Muscle layer of duodenum (tissue), 2 donors: ENCODE results near the gene WDR89.
"Not testable (repeated sequence)": the region's sequence is repeated elsewhere in the genome, so short reads cannot be mapped to it uniquely, and the experiment has no call there.

Experiments
- H3K27ac ChIP-seq: one replicate; pipeline ENCODE4 v1.7.0; 2013; ENCODE audit warnings: mild to moderate bottlenecking, low read length
- H3K27me3 ChIP-seq: one replicate; pipeline ENCODE4 v1.7.0; 2013; ENCODE audit warnings: low read depth, mild to moderate bottlenecking, control low read depth, low read length
- H3K36me3 ChIP-seq, 2 donors: one replicate each; pipeline ENCODE4 v1.7.0; 2013; ENCODE audit warnings: low read length in 2 of 2, control low read depth in 1 of 2, mild to moderate bottlenecking in 1 of 2; ENCODE audit not compliant: insufficient read depth in 2 of 2, control insufficient read depth in 1 of 2
- H3K4me1 ChIP-seq, 2 donors: one replicate each; pipeline ENCODE4 v1.7.0; 2013; ENCODE audit warnings: low read length in 2 of 2, mild to moderate bottlenecking in 2 of 2, control low read depth in 1 of 2, moderate library complexity in 1 of 2; ENCODE audit not compliant: insufficient read depth in 2 of 2, control insufficient read depth in 1 of 2
- H3K4me3 ChIP-seq, 2 donors: one replicate each; pipeline ENCODE4 v1.7.0; 2013; ENCODE audit warnings: low read length in 2 of 2, low read depth in 1 of 2, mild to moderate bottlenecking in 1 of 2
- H3K9me3 ChIP-seq, 2 donors: one replicate each; pipeline ENCODE4 v1.7.0; 2013; ENCODE audit warnings: low read length in 2 of 2, control low read depth in 1 of 2, mild to moderate bottlenecking in 1 of 2; ENCODE audit not compliant: control insufficient read depth in 1 of 2
- donor health status: healthy.

The WDR89 gene

DNA sequence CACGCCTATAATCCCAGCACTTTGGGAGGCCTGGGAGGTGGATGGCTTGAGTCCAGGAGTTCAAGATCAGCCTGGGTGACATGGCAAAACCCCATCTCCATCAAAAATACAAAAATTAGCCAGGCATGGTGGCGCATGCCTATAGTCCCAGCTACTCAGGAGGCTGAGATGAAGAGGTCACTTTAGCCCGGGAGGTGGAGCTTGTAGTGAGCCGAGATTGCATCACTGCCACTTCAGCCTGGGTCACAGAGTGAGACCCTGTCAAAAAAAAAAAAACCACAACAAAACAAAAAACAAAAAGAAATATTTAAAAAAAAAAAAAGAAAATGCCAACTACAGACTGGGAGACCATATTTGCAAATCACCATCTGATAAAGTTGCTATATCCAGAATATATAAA lies 17.5 kb downstream of the WDR89 start:
- Histone ChIP-seq H3K9me3 (no peaks in the 10 kb centered on the region), H3K27me3 (no peaks in the 10 kb centered on the region), H3K4me1 (no peaks in the 10 kb centered on the region), H3K27ac (no peak overlapping the region), H3K4me3 (no peak overlapping the region), H3K36me3 (no peaks in the 10 kb centered on the region)

DNA sequence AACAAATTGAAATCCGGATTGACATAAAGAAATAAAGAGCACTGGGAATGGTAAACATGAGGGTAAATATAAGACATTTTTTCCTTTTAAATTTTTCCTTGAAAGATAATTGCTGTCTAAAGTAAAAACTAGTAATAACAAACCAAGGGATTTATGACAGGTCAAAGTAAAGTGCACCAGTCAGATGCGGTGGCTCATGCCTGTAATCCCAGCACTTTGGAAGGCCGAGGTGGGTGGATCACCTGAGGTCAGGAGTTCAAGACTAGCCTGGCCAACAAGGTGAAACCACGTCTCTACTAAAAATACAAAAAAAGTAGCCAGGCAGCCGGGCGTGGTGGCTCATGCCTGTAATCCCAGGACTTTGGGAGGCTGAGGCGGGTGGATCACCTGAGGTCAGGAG lies 19.7 kb downstream of the WDR89 start:
- not testable (repeated sequence) for H3K4me1 ChIP-seq, H3K36me3 ChIP-seq, H3K9me3 ChIP-seq, H3K27me3 ChIP-seq, H3K27ac ChIP-seq, H3K4me3 ChIP-seq

DNA sequence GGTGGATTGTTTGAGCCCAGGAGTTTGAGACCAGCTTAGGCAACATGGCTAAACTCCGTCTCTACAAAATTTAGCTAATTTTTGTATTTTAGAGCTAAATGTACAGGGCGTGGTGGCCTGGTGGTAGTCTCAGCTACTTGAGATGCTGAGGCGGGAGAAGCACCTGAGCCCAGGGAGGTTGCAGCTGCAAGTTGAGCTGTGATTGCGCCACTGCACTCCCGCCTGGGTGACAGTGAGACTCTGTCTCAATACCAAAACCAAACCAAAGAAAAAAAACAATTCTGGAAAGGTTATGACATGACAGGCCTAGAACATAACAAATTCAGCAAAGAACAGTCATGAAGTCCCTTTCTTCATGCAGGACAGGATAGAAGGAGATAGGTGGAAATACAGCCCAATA lies 25.7 kb downstream of the WDR89 start:
- no peaks in the 10 kb centered on the region for H3K4me1 ChIP-seq
- H3K4me3 ChIP-seq: no peak overlapping the region
- no peak overlapping the region for H3K27ac ChIP-seq
- H3K9me3 ChIP-seq: no peaks in the 10 kb centered on the region
- H3K36me3 ChIP-seq: no peaks in the 10 kb centered on the region
- H3K27me3 ChIP-seq: no peaks in the 10 kb centered on the region

- H3K27me3 ChIP-seq: no peaks in the 10 kb centered on the region
- no peaks in the 10 kb centered on the region for H3K36me3 ChIP-seq
- H3K27ac ChIP-seq: no peak overlapping the region
- H3K4me1 ChIP-seq: no peaks in the 10 kb centered on the region
- H3K9me3 ChIP-seq: no peaks in the 10 kb centered on the region
- H3K4me3 ChIP-seq: no peak overlapping the region
Observed at GRCh38 chr14:63614679-63615363, 26.9 kb downstream of the WDR89 start.

- Histone ChIP-seq H3K36me3 (no peaks in the 10 kb centered on the region), H3K27me3 (no peaks in the 10 kb centered on the region), H3K27ac (no peak overlapping the region), H3K4me3 (no peak overlapping the region), H3K9me3 (no peaks in the 10 kb centered on the region), H3K4me1 (no peaks in the 10 kb centered on the region)
Observed at GRCh38 chr14:63611078-63611477, 30.6 kb downstream of the WDR89 start.

- no peaks in the 10 kb centered on the region for H3K27me3 ChIP-seq
- H3K27ac ChIP-seq: no peak overlapping the region
- no peaks in the 10 kb centered on the region for H3K4me1 ChIP-seq
Observed at GRCh38 chr14:63605041-63605532, 36.6 kb downstream of the WDR89 start.

DNA sequence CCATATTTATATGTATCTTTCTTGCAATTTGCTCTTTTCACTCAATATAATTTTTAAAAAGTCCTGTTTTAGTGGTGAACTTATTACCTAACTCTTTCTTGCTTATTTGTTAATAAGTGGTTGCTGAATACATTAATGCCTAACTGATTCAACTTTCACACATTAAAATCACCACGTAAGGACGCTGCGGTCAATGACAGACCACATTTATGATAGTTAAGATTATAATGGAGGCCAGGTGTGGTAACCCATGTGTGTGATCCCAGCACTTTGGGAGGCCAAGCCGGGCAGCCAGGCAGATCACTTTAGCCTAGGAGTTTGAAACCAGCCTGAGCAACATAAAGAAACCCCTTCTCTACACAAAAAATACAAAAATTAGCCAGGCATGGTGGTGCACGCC lies 37.0 kb downstream of the WDR89 start:
- H3K4me3 ChIP-seq: no peak overlapping the region
- no peak overlapping the region for H3K27ac ChIP-seq
- no peaks in the 10 kb centered on the region for H3K4me1 ChIP-seq
- H3K36me3 ChIP-seq: peaks cover 0 to 4% of the 10 kb centered on the region in 2 donors
- no peaks in the 10 kb centered on the region for H3K9me3 ChIP-seq
- no peaks in the 10 kb centered on the region for H3K27me3 ChIP-seq

More at GRCh38 chr14:63605041-63605532, 36.6 kb downstream of the WDR89 start:
- peaks cover 0 to 3% of the 10 kb centered on the region in 2 donors for H3K36me3 ChIP-seq
- H3K4me3 ChIP-seq: no peak overlapping the region
- no peaks in the 10 kb centered on the region for H3K9me3 ChIP-seq

- Histone ChIP-seq H3K4me3 (no peak overlapping the region), H3K9me3 (no peaks in the 10 kb centered on the region), H3K4me1 (no peaks in the 10 kb centered on the region), H3K27me3 (no peaks in the 10 kb centered on the region), H3K27ac (no peak overlapping the region), H3K36me3 (peaks cover 6 to 12% of the 10 kb centered on the region in 2 donors)
Observed at GRCh38 chr14:63603749-63604277, 37.9 kb downstream of the WDR89 start.

- Histone ChIP-seq H3K4me1 (no peaks in the 10 kb centered on the region), H3K36me3 (peaks cover 11 to 24% of the 10 kb centered on the region in 2 donors), H3K9me3 (peaks cover 3 to 14% of the 10 kb centered on the region in 2 donors), H3K27ac (no peak overlapping the region), H3K4me3 (no peak overlapping the region), H3K27me3 (no peaks in the 10 kb centered on the region)
Observed at GRCh38 chr14:63598807-63599206, 42.9 kb downstream of the WDR89 start.

- H3K9me3 ChIP-seq: peaks cover 8 to 19% of the 10 kb centered on the region in 2 donors
- no peaks in the 10 kb centered on the region for H3K27me3 ChIP-seq
- H3K4me1 ChIP-seq: no peaks in the 10 kb centered on the region
- peaks cover 11 to 22% of the 10 kb centered on the region in 2 donors for H3K36me3 ChIP-seq
- no peak overlapping the region for H3K4me3 ChIP-seq
- no peak overlapping the region for H3K27ac ChIP-seq
Observed at GRCh38 chr14:63596998-63597658, 44.5 kb downstream of the WDR89 start.

DNA sequence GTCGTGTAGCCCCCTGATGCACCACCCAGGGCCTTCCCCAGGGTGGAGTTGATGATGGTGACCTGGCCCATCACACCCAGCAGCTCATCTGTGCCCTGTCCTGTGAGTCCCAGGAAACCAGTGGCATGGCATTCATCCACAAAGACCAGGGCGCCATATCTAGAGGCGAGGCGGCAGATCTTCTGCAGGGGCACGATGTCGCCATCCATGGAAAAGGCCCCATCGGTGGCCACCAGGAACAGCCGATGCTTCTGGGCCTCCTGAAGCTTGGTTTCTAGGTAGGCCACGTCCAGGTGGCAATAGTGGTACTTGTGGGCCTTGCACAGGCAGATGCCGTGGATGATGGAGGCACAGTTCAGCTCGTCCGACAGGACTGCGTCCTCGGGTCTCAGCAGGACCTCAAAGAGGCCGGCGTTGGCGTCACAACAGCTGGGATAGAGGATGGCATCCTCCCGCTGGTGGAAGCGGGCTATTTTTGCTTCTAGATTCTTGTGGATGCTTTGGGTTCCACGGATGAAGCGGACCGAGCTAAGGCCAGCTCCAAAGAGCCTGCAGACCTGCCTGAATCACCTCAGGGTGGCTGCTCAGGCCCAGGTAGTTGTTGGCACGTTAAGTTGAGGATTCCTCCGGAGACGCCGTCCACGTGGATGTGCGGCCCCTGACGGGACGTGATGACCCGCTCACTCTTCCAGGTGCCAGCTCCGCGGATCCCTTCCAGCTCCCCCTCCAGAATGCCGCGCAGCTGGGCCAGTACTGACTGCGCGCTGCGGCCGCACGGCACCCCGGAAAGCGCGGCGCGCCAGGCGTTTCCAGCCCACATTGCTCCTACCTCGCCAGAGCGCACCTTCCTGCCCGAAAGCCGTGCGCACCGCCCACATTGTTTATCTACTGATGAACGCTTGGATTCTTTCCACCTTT lies 47.0 kb downstream of the WDR89 start:
- Histone ChIP-seq H3K27me3 (no peaks in the 10 kb centered on the region), H3K36me3 (peaks cover 11 to 20% of the 10 kb centered on the region in 2 donors), H3K4me1 (no peaks in the 10 kb centered on the region), H3K9me3 (peaks cover 8 to 19% of the 10 kb centered on the region in 2 donors), H3K4me3 (no peak overlapping the region), H3K27ac (no peak overlapping the region)
